D721Med (cell line): ENCODE results near the gene SCN4B.
"Not testable (repeated sequence)": the region's sequence is repeated elsewhere in the genome, so short reads cannot be mapped to it uniquely, and the experiment has no call there.

Experiments
- DNase-seq: peaks from one replicate; pipeline ENCODE4 v3.0.0; 2011; ENCODE audit warnings: low spot score; ENCODE audit not compliant: insufficient read length
- FAIRE-seq: peaks from 2 replicates; lab custom pipeline; 2011; peaks lifted over from hg19 to GRCh38; lab: Jason Lieb, UNC
- TF ChIP-seq, protein P1 (sequence below): IDR thresholded peaks from 2 replicates; pipeline ENCODE4 v1.5.1; 2012; ENCODE audit warnings: mild to moderate bottlenecking, control low read depth; ENCODE audit not compliant: insufficient read depth; ENCODE audit errors: missing control alignments

Gene SCN4B

DNA sequence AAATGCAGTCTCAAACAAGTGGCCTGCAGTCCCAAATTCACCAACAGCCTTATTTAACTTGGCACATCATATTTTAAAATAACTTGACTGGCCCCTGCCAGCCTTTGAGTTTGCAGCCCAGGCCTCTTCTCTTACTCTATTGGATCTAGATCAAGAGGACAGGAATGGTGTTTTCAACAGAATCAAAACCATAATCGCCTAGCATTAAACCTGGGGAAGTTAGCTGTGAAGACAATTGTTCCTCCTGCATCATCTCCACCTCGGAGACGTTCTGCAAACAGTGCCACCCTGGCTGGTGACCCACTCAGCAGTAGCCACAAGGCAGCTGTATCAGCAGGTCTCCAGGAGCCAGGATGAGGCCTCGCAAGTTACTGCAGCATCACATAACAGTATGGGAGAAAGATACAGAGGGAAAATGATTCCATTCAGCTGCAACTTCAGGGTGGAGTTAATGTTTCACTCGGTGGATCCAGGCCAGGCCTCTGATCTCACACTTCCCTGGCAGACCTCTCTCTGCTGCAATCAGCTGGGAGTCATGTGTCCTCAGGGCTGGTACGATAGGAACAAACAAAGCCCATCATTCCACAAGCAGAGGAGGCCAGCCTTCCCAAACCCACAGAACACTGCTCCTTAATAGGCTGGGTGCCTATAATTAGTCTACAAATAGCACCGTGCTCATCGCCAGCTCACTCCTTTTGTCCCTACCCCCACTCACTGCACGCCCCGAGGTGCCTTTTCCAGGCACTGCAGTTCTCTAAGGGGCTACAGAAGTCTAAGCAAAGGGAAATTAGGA is 42.4 kb upstream of the SCN4B start:
- FAIRE-seq = no peak

GRCh38 chr11:118193910-118194566 is 41.4 kb upstream of the SCN4B start:
- TF ChIP-seq, protein P1, sequence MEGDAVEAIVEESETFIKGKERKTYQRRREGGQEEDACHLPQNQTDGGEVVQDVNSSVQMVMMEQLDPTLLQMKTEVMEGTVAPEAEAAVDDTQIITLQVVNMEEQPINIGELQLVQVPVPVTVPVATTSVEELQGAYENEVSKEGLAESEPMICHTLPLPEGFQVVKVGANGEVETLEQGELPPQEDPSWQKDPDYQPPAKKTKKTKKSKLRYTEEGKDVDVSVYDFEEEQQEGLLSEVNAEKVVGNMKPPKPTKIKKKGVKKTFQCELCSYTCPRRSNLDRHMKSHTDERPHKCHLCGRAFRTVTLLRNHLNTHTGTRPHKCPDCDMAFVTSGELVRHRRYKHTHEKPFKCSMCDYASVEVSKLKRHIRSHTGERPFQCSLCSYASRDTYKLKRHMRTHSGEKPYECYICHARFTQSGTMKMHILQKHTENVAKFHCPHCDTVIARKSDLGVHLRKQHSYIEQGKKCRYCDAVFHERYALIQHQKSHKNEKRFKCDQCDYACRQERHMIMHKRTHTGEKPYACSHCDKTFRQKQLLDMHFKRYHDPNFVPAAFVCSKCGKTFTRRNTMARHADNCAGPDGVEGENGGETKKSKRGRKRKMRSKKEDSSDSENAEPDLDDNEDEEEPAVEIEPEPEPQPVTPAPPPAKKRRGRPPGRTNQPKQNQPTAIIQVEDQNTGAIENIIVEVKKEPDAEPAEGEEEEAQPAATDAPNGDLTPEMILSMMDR = no peak
- DNase-seq (no peak), FAIRE-seq (no peak)

More for the DNA sequence above, 42.4 kb upstream of the SCN4B start:
- no peak for DNase-seq
- TF ChIP-seq, protein P1 = no peak

GRCh38 chr11:118192817-118193216 is 40.2 kb upstream of the SCN4B start:
- DNase-seq, FAIRE-seq: not testable (repeated sequence)

GRCh38 chr11:118190942-118191506 is 38.4 kb upstream of the SCN4B start:
- DNase-seq = not testable (repeated sequence)

DNA sequence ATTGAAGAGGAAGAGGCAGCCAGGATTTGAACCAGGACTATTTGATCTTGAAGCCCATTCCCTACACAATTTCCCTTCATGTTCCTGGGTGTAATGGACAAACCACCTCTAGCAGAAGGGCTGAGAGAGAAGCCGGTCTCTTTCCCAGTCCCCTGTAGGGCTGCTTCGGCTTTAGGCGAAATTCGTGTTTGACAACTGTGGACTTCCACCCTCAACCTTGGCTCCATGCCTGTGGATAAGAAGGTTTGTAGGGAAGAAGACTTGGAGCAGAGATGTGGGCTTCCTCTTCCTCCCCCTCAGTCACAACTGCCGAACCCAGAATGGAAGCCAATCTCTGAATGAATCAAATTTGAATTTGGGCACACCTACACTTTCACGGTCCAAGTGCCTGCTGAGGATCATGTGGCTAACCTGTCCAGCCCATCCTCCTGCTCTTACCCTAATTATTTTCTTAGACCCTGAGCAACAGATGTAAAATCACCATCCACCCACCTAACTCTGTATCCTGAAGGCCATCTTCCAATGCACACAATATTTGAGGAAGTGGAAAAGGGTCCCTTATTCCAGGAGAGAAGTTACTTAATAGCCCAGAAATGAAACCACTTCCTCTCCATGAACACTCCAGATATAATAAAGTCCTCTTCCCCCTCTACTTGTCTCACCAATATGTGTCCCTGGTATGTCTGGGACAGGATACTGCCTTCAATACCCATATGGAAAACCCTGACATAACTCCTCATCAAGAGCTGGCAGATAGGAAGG is 33.9 kb upstream of the SCN4B start:
- TF ChIP-seq, protein P1 = no peak
- DNase-seq (no peak), FAIRE-seq (no peak)

More at GRCh38 chr11:118190942-118191506, 38.4 kb upstream of the SCN4B start:
- not testable (repeated sequence) for FAIRE-seq

DNA sequence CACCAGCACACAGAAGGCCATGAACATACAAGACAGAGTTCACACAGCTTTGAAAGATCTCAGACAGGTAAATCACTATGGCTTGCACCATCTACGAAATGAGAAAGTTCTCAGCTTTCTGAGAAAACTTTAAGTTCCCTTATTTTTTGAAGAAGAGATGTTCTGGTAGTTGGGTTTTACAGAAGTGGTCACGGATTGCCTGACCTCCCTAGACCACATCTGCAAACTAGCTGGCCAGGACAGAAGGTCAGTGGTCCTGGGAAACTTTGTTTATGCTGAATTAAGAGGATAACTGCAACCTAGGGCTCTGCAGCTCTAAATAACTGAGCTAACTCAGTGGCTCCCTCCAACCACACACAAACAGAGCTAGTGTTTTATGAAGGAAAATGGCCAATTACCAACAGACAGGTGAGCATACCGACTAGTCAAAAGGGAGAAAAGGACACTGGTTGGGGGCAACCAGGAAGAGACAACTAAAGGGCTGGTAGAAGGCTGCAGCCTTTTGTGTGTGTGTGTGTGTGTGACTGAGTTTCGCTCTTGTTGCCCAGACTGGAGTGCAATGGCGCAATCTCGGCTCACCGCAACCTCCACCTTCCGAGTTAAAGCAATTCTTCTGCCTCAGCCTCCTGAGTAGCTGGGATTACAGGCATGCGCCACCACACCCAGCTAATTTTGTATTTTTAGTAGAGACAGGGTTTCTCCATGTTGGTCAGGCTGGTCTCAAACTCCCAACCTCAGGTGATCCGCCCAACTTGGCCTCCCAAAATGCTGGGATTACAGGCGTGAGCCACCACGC is 32.4 kb upstream of the SCN4B start:
- FAIRE-seq (no peak), DNase-seq (no peak)
- TF ChIP-seq, protein P1 = no peak

DNA sequence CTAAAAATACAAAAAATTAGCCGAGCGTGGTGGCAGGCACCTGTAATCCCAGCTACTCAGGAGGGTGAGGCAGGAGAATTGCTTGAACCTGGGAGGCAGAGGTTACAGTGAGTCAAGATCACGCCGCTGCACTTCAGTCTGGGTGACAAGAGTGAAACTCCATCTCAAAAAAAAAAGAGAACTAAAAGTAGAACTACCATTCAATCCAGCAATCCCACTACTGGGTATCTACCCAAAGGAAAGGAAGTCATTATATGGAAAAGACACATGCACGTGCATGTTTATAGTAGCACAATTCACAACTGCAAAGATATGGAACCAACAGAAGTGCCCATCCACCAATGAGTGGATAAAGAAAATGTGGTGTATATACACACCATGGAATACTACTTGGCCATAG is 31.1 kb upstream of the SCN4B start:
- not testable (repeated sequence) for FAIRE-seq, DNase-seq

DNA sequence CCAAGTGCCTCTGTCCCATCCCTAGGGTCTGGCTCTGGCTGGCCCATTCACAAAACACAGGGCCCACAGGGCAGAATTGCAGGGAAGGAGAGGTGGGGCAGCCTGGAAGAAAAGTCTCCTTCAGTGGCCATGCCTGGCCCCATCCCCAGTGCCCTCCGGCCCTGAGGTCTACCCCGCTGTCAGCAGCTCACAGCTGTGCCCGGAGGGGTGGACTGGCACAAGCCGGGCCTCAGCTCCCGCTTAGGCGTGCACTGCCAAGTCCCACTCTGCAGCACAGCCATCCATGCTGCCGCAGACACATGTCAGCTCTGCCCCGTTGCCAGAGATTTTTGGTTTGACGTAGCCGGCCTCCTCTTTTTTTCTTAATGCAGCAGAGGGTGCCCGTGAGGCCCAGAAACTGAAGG is 27.7 kb upstream of the SCN4B start:
- DNase-seq = no peak
- FAIRE-seq = no peak
- TF ChIP-seq, protein P1 = no peak
